AG04450 (cell line): Measurements from ENCODE around the gene ZDHHC14. TPM values are rescaled to one million over a fixed set of nuclear protein-coding genes. Genes with fewer than 3 reads are reported as not detected.
"Not testable (repeated sequence)": the region's sequence is repeated elsewhere in the genome, so short reads cannot be mapped to it uniquely, and the experiment has no call there.

Experiments
- CTCF ChIA-PET: fragments of 300-600, 350-600 bp; formaldehyde crosslinking; extraction: SDS; loops from one replicate; lab custom pipeline; 2022; ENCODE audit warnings: antibody characterized with exemption, inconsistent platforms; lab: Charles Lee
- POLR2A ChIA-PET: fragments of 350-600 bp; formaldehyde crosslinking; extraction: SDS; loops from one replicate; lab custom pipeline; 2021; ENCODE audit warnings: antibody characterized with exemption, inconsistent platforms; lab: Yijun Ruan, JAX
- DNase-seq: peaks from one replicate; pipeline ENCODE4 v3.0.0-alpha.2; 2011; ENCODE audit warnings: low read depth, low spot score
- H3K27ac ChIP-seq: one replicate; pipeline ENCODE4 v1.5.1; 2012; ENCODE audit warnings: low read depth, low read length, control low read depth
- H3K27me3 ChIP-seq: one replicate; pipeline ENCODE4 v1.6.0; 2012; ENCODE audit warnings: low read length; ENCODE audit not compliant: control insufficient read depth, insufficient read depth
- H3K4me3 ChIP-seq: 2 replicates; pipeline ENCODE4 v1.5.1; 2011; ENCODE audit warnings: mild to moderate bottlenecking, low read depth, low read length, control low read depth
- H3K9me3 ChIP-seq: 2 replicates; pipeline ENCODE4 v1.5.1; 2012; ENCODE audit warnings: low read length; ENCODE audit not compliant: control insufficient read depth, insufficient read depth
- CTCF ChIP-seq: IDR thresholded peaks from 2 replicates; pipeline ENCODE4 v1.5.1; 2011; ENCODE audit warnings: low read depth, low read length, control low read depth, inconsistent platforms
- polyA plus RNA-seq: library from polyadenylated mRNA; depleted of rRNA; stranded (reverse); fragments of >200 nt; gene quantifications from 2 replicates; pipeline ENCODE4 v1.2.3, GENCODE V29; 2011

ZDHHC14 gene
- polyA plus RNA-seq, 1 experiment = 2.2 TPM

- no peaks in the 10 kb centered on the region for H3K9me3 ChIP-seq
- CTCF ChIA-PET = no interaction called here
- POLR2A ChIA-PET = no interaction called here
- no peak for TF ChIP-seq CTCF
- no peak for DNase-seq
- H3K4me3 ChIP-seq = no peak overlapping the region
- H3K27ac ChIP-seq = no peak overlapping the region
- peaks cover 8% of the 10 kb centered on the region for H3K27me3 ChIP-seq
These were observed 177.7 kb downstream of the ZDHHC14 start for GRCh38 chr6:157558487-157559200.

- Histone ChIP-seq H3K27me3 (peaks cover 8% of the 10 kb centered on the region), H3K27ac (no peak overlapping the region), H3K4me3 (no peak overlapping the region), H3K9me3 (no peaks in the 10 kb centered on the region)
- ChIA-PET POLR2A (no interaction called here), CTCF (no interaction called here)
- no peak for TF ChIP-seq CTCF
- no peak for DNase-seq
These were observed 178.3 kb downstream of the ZDHHC14 start for GRCh38 chr6:157559201-157559756.

GRCh38 chr6:157560063-157560462 is 179.1 kb downstream of the ZDHHC14 start:
- H3K27ac ChIP-seq, CTCF ChIA-PET, H3K27me3 ChIP-seq, DNase-seq, H3K4me3 ChIP-seq, POLR2A ChIA-PET, H3K9me3 ChIP-seq: not testable (repeated sequence)

GRCh38 chr6:157560691-157561413 is 179.9 kb downstream of the ZDHHC14 start:
- ChIA-PET CTCF (no interaction called here), POLR2A (no interaction called here)
- no peaks in the 10 kb centered on the region for H3K9me3 ChIP-seq
- no peak for DNase-seq
- no peak overlapping the region for H3K4me3 ChIP-seq
- H3K27ac ChIP-seq = no peak overlapping the region
- TF ChIP-seq CTCF = no peak
- H3K27me3 ChIP-seq = peaks cover 8% of the 10 kb centered on the region

GRCh38 chr6:157561414-157561790 is 180.4 kb downstream of the ZDHHC14 start:
- Histone ChIP-seq H3K4me3 (no peak overlapping the region), H3K27ac (no peak overlapping the region), H3K27me3 (peaks cover 8% of the 10 kb centered on the region), H3K9me3 (no peaks in the 10 kb centered on the region)
- no peak for DNase-seq
- ChIA-PET CTCF (no interaction called here), POLR2A (no interaction called here)
- TF ChIP-seq CTCF = no peak
